ENCODE measurements around the gene UBE2J1.
"Not testable (repeated sequence)": the region's sequence is repeated elsewhere in the genome, so short reads cannot be mapped to it uniquely, and the experiment has no call there.

DNA sequence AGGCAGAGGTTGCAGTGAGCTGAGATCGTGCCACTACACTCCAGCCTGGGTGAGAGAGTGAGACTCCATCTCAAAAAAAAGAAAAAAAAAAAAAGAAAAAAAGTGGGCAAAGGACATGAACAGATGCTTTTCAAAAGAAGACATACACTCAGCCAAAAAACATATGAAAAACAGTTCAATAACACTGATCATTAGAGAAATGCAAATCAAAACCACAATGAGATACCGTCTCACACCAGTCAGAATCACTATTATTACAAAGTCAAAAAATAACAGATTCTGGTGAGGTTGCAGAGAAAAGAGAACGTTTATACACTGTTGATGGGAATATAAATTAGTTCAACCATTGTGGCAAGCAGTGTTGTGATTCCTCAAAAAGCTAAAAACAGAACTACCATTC, 48.0 kb downstream of the UBE2J1 start:
- TF ChIP-seq, protein P1, sequence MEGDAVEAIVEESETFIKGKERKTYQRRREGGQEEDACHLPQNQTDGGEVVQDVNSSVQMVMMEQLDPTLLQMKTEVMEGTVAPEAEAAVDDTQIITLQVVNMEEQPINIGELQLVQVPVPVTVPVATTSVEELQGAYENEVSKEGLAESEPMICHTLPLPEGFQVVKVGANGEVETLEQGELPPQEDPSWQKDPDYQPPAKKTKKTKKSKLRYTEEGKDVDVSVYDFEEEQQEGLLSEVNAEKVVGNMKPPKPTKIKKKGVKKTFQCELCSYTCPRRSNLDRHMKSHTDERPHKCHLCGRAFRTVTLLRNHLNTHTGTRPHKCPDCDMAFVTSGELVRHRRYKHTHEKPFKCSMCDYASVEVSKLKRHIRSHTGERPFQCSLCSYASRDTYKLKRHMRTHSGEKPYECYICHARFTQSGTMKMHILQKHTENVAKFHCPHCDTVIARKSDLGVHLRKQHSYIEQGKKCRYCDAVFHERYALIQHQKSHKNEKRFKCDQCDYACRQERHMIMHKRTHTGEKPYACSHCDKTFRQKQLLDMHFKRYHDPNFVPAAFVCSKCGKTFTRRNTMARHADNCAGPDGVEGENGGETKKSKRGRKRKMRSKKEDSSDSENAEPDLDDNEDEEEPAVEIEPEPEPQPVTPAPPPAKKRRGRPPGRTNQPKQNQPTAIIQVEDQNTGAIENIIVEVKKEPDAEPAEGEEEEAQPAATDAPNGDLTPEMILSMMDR (conservative IDR thresholded peaks at IDR 0.05), result not testable (repeated sequence)
- TF ChIP-seq EZH2 (IDR thresholded peaks at IDR 0.05; ENCODE audit: low read depth), result not testable (repeated sequence)

Measured in PC-9 (cell line).